Fibroblast of skin of abdomen (primary cell): ENCODE results near the gene MAP2K5.

Source experiments
- DNase-seq: peaks from one replicate; pipeline ENCODE4 v3.0.0-alpha.2; 2013

MAP2K5 gene

DNA sequence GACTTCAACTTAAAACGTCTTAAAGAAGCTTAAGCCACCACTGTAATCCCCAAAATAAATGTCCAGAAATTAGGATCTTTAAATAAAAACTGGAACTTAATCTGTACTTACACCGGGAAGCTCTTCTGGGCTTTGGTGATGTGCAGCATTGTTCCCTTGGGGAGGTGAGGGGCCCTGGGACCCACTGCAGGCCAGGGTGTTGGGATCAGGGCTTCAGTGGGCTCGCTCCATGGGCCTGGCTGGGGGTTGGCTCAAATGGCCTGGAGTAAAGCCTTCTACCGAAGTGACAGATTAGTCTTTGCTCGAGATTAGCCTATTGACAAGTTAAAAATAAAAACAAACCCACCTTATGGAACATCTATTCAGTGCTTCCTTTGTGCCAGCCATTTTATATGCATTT, 303.5 kb downstream of the MAP2K5 start:
- no peak for DNase-seq

DNA sequence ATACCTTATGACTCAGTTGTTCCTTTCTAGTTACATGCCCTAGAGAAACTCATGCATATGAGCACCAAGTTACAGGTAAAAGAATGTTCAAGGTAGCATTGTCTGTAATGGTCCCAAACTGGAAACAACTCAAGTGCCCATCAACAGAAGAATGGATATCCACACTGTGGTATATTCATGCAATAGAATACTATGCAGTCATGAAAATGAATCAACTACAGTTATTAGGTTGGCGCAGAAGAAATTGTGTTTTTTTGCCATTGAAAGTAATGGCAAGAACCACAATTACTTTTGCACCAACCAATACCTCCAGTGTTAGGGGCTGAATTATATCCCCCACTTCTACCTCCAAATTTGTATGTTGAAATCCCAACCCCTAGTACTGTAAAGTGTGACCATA, 307.0 kb downstream of the MAP2K5 start:
- no peak for DNase-seq

DNA sequence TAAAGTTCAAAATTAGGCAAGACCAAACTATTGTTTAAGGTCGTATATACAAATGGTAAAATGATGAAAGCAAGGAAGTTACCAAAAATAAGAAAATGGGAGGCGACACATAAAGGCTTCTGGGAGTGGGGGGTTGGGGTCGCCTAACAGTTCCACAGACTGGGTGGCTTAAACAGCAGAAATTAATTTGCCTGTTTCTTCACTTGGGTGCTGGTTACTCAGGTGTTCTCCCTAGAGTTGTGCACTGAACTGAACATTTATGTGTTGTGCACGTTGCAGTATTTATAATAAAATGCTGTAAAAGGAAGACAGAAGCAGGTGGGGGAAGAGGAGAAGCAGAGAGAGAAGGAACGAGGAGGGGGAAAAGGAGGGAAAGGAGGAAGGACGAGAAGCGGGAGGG, 307.8 kb downstream of the MAP2K5 start:
- no peak for DNase-seq

DNA sequence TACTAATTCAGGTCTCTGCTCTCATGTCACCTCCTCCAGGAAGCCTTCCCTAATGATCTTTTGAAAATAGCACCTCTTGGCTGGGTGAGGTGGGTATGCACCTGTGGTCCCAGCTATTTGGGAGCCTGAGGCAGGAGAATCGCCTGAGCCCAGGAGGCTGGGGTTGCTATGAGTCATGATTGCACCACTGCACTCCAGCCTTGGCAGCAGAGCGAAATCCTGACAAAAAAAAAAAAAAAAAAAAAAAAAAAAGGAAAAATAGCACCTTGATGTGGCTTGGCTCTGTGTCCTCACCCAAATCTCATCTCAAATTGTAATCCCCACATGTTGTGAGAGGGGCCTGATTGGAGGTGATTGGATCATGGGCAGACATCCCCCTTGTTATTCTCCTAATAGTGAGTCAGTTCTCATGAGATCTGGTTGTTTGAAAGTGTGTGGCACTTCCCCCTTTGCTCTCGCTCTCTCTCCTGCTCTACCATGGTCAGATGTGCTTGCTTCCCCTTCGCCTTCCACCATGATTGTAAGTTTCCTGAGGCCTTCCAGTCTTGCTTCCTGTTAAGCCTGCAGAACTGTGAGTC, 308.6 kb downstream of the MAP2K5 start:
- no peak for DNase-seq

DNA sequence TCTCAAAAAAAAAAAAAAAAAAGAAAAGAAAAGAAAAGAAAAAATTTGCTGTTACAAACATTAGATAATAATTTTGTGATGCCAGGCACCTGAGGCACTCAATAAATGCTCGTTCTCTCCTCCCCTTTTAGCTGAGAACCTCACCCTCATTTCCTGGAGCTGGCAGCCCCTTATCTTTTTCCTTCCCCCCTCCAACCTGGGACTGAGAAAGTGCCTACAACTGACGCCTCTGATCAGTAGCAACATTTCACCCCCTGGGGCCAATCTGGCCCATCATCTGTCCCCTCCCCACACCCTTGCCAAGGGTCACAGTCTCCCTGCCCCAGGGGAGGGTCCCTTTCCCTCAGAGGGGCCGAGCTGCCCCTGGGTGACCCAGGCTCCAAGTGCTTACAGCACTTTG, 309.9 kb downstream of the MAP2K5 start:
- DNase-seq: no peak

DNA sequence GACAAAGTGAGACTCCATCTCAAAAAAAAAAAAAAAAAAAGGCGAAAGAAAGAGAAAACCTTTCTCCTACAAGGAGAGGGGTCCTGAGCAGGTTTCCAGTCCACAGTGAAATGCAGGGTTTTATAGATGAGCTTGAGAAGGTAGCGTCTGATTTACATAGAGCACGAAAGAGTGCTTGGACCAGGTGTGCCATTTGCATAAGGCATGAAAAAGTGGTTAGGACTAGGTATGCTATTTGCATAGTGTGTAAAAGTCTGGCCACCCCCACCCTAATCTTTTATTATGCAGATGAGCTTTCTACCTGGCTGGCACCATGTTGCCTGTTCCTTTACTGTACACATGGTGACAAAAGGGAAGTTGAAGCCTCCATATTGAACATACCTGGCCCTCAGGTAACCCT, 311.0 kb downstream of the MAP2K5 start:
- DNase-seq: no peak

DNA sequence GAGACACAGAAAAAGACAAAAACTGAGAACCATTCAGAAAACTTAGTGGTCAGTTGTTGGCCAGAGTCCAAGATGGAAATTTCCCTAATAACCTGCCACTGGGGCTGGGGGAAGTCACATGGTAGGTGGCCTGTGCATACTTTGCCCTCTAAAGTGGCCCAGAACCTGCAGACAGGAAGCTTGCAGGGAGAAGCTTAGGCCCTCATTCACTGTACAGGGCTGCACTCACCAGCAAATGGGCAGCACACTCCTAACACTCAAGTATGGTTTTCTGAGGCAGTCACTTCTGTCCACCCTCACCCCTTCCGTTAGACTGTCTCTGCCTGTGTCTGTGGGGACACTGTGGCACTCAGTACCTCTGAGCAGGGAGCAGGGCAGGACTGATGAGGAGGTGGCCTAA, 311.9 kb downstream of the MAP2K5 start:
- DNase-seq: no peak

DNA sequence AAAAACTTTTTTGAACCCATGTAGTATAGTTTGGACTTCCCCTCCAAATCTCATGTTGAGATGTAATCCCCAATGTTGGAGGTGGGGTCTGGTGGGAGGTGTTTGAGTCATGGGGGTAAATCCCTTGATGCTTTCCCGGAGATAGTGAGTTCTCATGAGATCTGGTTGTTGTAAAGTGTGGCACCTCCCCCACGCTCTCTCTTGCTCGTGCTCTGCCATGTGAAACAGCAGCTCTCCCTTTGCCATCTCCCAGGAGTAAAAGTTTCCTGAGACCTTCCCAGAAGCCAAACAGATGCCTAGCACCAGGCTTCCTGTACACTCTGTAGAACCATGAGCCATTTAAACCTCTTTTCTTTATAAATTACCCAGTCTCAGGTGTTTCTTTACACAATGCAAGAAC, 313.3 kb downstream of the MAP2K5 start:
- no peak for DNase-seq
